Heart left ventricle (tissue), 13 donors: Measurements from ENCODE around the gene IL23R.

Experiments used
- POLR2A ChIP-seq, 2 donors: fragments of 450-650 bp; IDR thresholded peaks; one replicate each; pipeline ENCODE4 v1.6.1; 2017; ENCODE audit warnings: antibody characterized with exemption in 2 of 2, mild to moderate bottlenecking in 2 of 2, moderate library complexity in 2 of 2
- TF ChIP-seq, protein P1 (sequence below), 12 donors: fragments of 200-600 bp; sonication (generic) in 4 of 12; IDR thresholded peaks; one replicate each; pipeline versions ENCODE4 v1.5.0 to v1.8.0; 2018 to 2022; ENCODE audit warnings: antibody characterized with exemption in 12 of 12, mild to moderate bottlenecking in 5 of 12
- donor health status: ischemic (EF 13 %, LVEDD 7.1; RV severe dilation, severe dysfunction).
- donor health status: DM: no; HTN: yes; CAD: no.
- donor health status: DM: no; HTN: no; CAD: no.
- donor health status: ischemic (EF 25% LVEDD 6.9; RV normal size, moderate dysfunction).
- donor health status: ischemic (EF 25% LVEDD 5.7; RV mildly dilated, moderate dysfunction).
- donor health status: ischemic (EF 35%, LVEDD 5.7; RV mildly dilated, moderate dysfunction).
- donor health status: nonischemic (EF 11% LVEDD 7.7; RV severe dilation, severe dysfunction).
- donor health status: DM: yes; HTN: yes; CAD: no.
- donor health status: PGD.
- donor health status: ischemic (EF 29% LVEDD 5.4; RV normal size, mild dysfunction).
- donor health status: nonischemic (EF 23%, LVEDD 6.1; RV moderate dilation, normal function).

GRCh38 chr1:67166196-67166595 lies at the start of gene IL23R:
- TF ChIP-seq POLR2A (IDR thresholded peaks at IDR 0.05): no peak
- TF ChIP-seq, protein P1, sequence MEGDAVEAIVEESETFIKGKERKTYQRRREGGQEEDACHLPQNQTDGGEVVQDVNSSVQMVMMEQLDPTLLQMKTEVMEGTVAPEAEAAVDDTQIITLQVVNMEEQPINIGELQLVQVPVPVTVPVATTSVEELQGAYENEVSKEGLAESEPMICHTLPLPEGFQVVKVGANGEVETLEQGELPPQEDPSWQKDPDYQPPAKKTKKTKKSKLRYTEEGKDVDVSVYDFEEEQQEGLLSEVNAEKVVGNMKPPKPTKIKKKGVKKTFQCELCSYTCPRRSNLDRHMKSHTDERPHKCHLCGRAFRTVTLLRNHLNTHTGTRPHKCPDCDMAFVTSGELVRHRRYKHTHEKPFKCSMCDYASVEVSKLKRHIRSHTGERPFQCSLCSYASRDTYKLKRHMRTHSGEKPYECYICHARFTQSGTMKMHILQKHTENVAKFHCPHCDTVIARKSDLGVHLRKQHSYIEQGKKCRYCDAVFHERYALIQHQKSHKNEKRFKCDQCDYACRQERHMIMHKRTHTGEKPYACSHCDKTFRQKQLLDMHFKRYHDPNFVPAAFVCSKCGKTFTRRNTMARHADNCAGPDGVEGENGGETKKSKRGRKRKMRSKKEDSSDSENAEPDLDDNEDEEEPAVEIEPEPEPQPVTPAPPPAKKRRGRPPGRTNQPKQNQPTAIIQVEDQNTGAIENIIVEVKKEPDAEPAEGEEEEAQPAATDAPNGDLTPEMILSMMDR (IDR thresholded peaks at IDR 0.05): no peak
